ENCODE data around the gene DENND5B.

- TF ChIP-seq POLR2A (IDR thresholded peaks at IDR 0.05) (no peak), CTCF (IDR thresholded peaks at IDR 0.05) (no peak)
These were observed 31.1 kb upstream of the DENND5B start for GRCh38 chr12:31622038-31622437.
